PC-9 (cell line): Measurements from ENCODE around the gene EVC.

Experiments
- EZH2 ChIP-seq: fragments of 200-600 bp; sonication (generic); IDR thresholded peaks from 2 replicates; pipeline ENCODE4 v1.8.0; 2017; ENCODE audit warnings: antibody characterized with exemption, low read depth
- TF ChIP-seq, protein P1 (sequence below): fragments of 200-600 bp; sonication (generic); conservative IDR thresholded peaks from 2 replicates; pipeline ENCODE4 v1.6.1; 2017; ENCODE audit warnings: mixed run types, antibody characterized with exemption, mild to moderate bottlenecking, moderate library complexity

DNA sequence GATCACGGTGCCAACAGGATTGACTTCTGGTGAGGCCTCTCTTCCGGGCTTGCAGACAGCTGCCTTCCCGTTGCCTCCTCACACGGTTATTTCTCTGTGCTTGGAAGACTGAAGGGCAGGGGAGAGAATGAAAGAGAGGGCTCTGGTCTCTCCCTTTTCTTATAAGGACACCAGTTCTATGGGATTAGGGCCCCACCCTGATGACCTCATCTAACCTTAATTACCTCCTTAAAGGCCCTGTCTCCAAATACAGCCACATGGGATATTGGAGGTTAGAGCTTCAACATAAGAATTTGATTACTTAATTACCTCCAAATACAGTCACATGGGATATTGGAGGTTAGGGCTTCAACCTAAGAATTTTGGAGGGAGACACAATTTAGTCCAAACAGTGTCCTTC lies 46.5 kb downstream of the EVC start:
- TF ChIP-seq, protein P1, sequence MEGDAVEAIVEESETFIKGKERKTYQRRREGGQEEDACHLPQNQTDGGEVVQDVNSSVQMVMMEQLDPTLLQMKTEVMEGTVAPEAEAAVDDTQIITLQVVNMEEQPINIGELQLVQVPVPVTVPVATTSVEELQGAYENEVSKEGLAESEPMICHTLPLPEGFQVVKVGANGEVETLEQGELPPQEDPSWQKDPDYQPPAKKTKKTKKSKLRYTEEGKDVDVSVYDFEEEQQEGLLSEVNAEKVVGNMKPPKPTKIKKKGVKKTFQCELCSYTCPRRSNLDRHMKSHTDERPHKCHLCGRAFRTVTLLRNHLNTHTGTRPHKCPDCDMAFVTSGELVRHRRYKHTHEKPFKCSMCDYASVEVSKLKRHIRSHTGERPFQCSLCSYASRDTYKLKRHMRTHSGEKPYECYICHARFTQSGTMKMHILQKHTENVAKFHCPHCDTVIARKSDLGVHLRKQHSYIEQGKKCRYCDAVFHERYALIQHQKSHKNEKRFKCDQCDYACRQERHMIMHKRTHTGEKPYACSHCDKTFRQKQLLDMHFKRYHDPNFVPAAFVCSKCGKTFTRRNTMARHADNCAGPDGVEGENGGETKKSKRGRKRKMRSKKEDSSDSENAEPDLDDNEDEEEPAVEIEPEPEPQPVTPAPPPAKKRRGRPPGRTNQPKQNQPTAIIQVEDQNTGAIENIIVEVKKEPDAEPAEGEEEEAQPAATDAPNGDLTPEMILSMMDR, result no peak
- no peak for TF ChIP-seq EZH2
